GM12878 (cell line): ENCODE data around the gene MST1. TPM values are rescaled to one million over a fixed set of nuclear protein-coding genes. Genes with fewer than 3 reads are reported as not detected.

Experiments used
- ATF2 ChIP-seq: IDR thresholded peaks from 2 replicates; pipeline ENCODE4 v1.6.1; 2012; ENCODE audit warnings: low read length, inconsistent platforms
- ATF3 ChIP-seq: IDR thresholded peaks from 2 replicates; pipeline ENCODE4 v1.6.1; 2011; ENCODE audit warnings: low read depth, mild to moderate bottlenecking, low read length, moderate library complexity, borderline replicate concordance; ENCODE audit errors: extremely low read depth
- BACH1 ChIP-seq: fragments of 450-650 bp; IDR thresholded peaks from 2 replicates; pipeline ENCODE4 v1.6.1; 2017; ENCODE audit warnings: mild to moderate bottlenecking, borderline replicate concordance
- EED ChIP-seq: sonication (generic); IDR thresholded peaks from 2 replicates; pipeline ENCODE4 v1.6.1; 2016; ENCODE audit warnings: antibody characterized with exemption, low read depth
- EGR1 ChIP-seq, 2 experiments: IDR thresholded peaks; 1 replicate in 1 of 2; 2 replicates in 1 of 2; pipeline ENCODE4 v1.6.1; 2011 to 2012; ENCODE audit warnings: low read depth in 2 of 2, low read length in 2 of 2, borderline replicate concordance in 1 of 2, mild to moderate bottlenecking in 1 of 2, moderate library complexity in 1 of 2
- GATAD2B ChIP-seq: fragments of 450-650 bp; conservative IDR thresholded peaks from 2 replicates; pipeline ENCODE4 v1.6.1; 2017; ENCODE audit warnings: low read depth, mild to moderate bottlenecking, moderate library complexity
- HCFC1 ChIP-seq: fragments of 150-350 bp; IDR thresholded peaks from 2 replicates; pipeline ENCODE4 v1.6.1; 2014; ENCODE audit warnings: low read length
- IRF5 ChIP-seq: fragments of 450-650 bp; IDR thresholded peaks from 2 replicates; pipeline ENCODE4 v1.6.1; 2017; ENCODE audit warnings: borderline replicate concordance
- MYC ChIP-seq: IDR thresholded peaks from 2 replicates; pipeline ENCODE4 v1.6.1; 2011; ENCODE audit warnings: mild to moderate bottlenecking, low read length, moderate library complexity, inconsistent platforms; ENCODE audit not compliant: insufficient read depth, insufficient replicate concordance, insufficient read length, severe bottlenecking
- RB1 ChIP-seq: fragments of 450-650 bp; formaldehyde crosslinking; IDR thresholded peaks from 2 replicates; pipeline ENCODE4 v1.6.1; 2017; ENCODE audit warnings: mild to moderate bottlenecking, borderline replicate concordance
- RELA ChIP-seq: fragments of 450-650 bp; IDR thresholded peaks from 2 replicates; pipeline ENCODE4 v1.8.0; 2014; ENCODE audit warnings: borderline replicate concordance; ENCODE audit not compliant: partially characterized antibody
- SIX5 ChIP-seq: IDR thresholded peaks from 2 replicates; pipeline ENCODE4 v1.6.1; 2011; ENCODE audit warnings: mild to moderate bottlenecking, low read depth, low read length, moderate library complexity; ENCODE audit not compliant: severe bottlenecking
- STAT1 ChIP-seq: fragments of 450-650 bp; conservative IDR thresholded peaks from 2 replicates; pipeline ENCODE4 v1.6.1; 2014; ENCODE audit warnings: antibody characterized with exemption, mild to moderate bottlenecking
- SUPT20H ChIP-seq: IDR thresholded peaks from 2 replicates; pipeline ENCODE4 v1.6.1; 2011; ENCODE audit warnings: low read depth, mild to moderate bottlenecking, low read length, moderate library complexity, borderline replicate concordance; ENCODE audit not compliant: control insufficient read depth
- TCF12 ChIP-seq: IDR thresholded peaks from 2 replicates; pipeline ENCODE4 v1.6.1; 2011; ENCODE audit warnings: low read depth, mild to moderate bottlenecking, low read length
- TCF7 ChIP-seq: IDR thresholded peaks from 2 replicates; pipeline ENCODE4 v1.6.1; 2014; ENCODE audit warnings: antibody characterized with exemption, borderline replicate concordance
- ZBTB11 ChIP-seq: fragments of 450-650 bp; formaldehyde crosslinking; IDR thresholded peaks from 2 replicates; pipeline ENCODE4 v1.5.0; 2022; ENCODE audit warnings: mild to moderate bottlenecking, missing genetic modification characterization
- ZBTB33 ChIP-seq: fragments of 450-650 bp; IDR thresholded peaks from 2 replicates; pipeline ENCODE4 v1.6.1; 2017; ENCODE audit warnings: mild to moderate bottlenecking
- ZNF24 ChIP-seq: fragments of 450-650 bp; IDR thresholded peaks from 2 replicates; pipeline ENCODE4 v1.6.1; 2017; ENCODE audit warnings: antibody characterized with exemption, mild to moderate bottlenecking
- ZNF384 ChIP-seq: IDR thresholded peaks from 2 replicates; pipeline ENCODE4 v1.6.1; 2012; ENCODE audit warnings: low read depth, mild to moderate bottlenecking, low read length, improper control_type of control experiment, borderline replicate concordance
- polyA plus RNA-seq, 11 experiments: library from polyadenylated mRNA; depleted of rRNA in 4 of 11; unstranded in 6 of 11; stranded (reverse) in 5 of 11; fragments of >200 nt; fragmentation: Nextera tagmentation in 4 of 11; fragmentation: Illumina TruSeq in 1 of 11; extraction: Ambion mirVana in 4 of 11; extraction: Trizol in 1 of 11; gene quantifications; 1 replicate in 1 of 11; 2 replicates in 10 of 11; pipeline versions ENCODE4 v1.2.1 to v1.2.3, GENCODE V29; 2011 to 2016; ENCODE audit warnings: inconsistent platforms in 2 of 11, missing spikeins in 2 of 11, low read depth in 1 of 11
- total RNA-seq, 4 experiments: library from RNA; depleted of rRNA in 3 of 4; stranded (reverse); fragments of >200 nt in 3 of 4; fragmentation: Illumina TruSeq in 1 of 4; extraction: Trizol in 1 of 4; gene quantifications; 2 replicates each; pipeline versions ENCODE4 v1.2.1 to v1.2.3, GENCODE V29; 2013 to 2021

The MST1 gene
- total and polyA plus RNA-seq, 10 of the 15 experiments (the other 5 are each of a cell fraction or from before 2014, with no cell fraction given) = 1.2 to 25.5 (median 4.1) TPM

- peak; percentile 53 for TF ChIP-seq MYC
- no peak for TF ChIP-seq STAT1
- no peak for TF ChIP-seq ZNF24
- TF ChIP-seq EED = no peak
- 0 out of 2 replicates have a peak, but pooled peaks have one; percentile 5 for TF ChIP-seq TCF12
- peak; percentile 51 for TF ChIP-seq SIX5
- TF ChIP-seq ZBTB33 = no peak
- peak; percentile 87 for TF ChIP-seq ZBTB11 (CRISPR knock-in tag)
- peak; percentile 34; the same call in 1 of the 2 replicates for TF ChIP-seq BACH1
- TF ChIP-seq EGR1 (IDR thresholded peaks at IDR 0.05; ENCODE audit: borderline replicate concordance in 1 of 2, low read depth in 2 of 2, low read length in 2 of 2) = peak in 1 of 2 experiments; percentile 17; a peak in 1 of 3 replicates
- peak; percentile 60; the same call in 1 of the 2 replicates for TF ChIP-seq RB1
- TF ChIP-seq RELA = peak; percentile 81
- no peak for TF ChIP-seq IRF5
- peak; percentile 64; the same call in 1 of the 2 replicates for TF ChIP-seq GATAD2B
- peak; percentile 81 for TF ChIP-seq HCFC1
- no peak for TF ChIP-seq ATF3
- TF ChIP-seq SUPT20H = no peak
- TF ChIP-seq ZNF384 = no peak
- TF ChIP-seq TCF7 = no peak
- no peak for TF ChIP-seq ATF2
Observed at GRCh38 chr3:49689046-49689907, at the start of gene MST1, which contains the start of gene RNF123 (continued).
